ENCODE data around the gene LRRC61.
"Not testable (repeated sequence)": the region's sequence is repeated elsewhere in the genome, so short reads cannot be mapped to it uniquely, and the experiment has no call there.

LRRC61 gene

DNA sequence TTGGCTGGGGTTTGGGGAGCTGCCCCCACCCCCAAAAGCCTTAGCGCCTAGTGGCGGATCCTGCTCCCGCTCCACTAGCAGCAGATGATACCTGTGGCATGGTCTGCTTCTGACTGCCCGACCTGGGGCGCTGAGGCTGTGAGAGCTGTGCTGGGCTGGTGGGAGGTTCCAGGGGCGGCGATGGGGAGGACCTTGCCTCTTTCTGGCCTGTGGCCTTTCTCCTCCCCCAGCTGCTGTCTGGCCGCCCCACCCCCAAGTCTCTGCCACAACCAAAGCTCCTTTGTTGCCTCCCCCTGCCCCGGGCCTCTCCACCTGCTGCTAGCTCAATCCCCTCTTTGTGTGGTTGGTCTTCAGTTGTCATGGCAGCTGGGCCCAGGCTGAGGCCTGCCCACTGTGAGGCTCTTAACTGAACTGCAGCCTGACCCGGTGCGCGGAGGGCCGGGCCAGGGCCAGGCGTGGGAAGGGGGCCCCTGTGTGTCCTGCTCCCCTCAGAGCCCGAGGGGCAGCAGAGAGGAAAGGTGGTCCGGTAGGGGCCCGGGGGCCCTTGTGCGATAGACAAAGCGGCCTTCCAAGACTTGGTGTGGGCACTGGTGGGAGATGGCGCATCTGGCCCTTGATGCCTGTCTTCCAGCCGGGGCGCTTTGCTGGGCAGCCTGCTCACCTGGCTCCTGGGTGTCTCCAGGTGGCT, 60.7 kb downstream of the LRRC61 start:
- DNase-seq (ENCODE audit: low read depth): no peak

DNA sequence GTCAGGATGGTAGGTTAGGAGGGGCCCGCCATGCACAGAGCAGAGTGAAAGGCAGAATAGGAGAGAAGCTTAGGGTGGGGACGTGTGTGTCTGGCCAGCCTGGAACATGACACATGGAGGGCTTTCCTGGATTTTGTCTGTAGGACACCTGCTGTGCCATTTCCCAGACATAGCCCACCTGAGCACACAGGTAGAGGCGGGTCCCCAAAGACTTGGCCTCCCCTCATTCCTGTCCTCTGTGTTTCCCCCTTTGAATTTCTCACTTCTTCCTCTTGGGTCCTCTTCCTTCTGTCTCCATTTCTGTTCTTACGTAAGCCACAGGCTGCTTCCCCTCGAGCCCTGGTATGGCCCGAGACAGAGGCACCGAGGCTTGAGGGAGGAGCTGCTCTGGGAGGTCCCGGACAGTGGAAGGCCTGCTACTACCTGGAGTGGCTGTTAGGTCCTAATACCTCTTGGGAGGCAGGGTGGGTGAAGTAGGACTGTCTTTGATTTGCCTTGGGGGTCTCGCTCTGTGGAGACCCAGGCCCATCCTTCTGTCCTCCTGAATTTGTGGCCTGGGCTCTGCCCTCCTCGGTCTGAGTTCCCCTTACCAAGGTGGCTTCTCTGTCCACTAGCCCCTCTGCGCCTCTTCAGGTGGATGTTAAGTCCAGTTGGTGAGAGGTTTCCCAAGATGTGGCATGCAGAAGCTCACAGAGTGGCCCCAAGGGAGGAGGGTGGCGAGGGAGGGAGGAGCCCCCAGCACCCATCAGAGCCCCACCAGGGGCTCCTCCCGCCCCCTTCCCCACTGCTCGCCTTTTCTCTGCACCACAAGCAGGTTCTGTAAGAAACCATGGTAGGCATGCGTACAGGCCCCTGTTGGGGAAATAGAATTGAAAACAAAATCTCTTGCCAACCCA, 61.5 kb downstream of the LRRC61 start:
- no peak for DNase-seq (ENCODE audit: low read depth)

DNA sequence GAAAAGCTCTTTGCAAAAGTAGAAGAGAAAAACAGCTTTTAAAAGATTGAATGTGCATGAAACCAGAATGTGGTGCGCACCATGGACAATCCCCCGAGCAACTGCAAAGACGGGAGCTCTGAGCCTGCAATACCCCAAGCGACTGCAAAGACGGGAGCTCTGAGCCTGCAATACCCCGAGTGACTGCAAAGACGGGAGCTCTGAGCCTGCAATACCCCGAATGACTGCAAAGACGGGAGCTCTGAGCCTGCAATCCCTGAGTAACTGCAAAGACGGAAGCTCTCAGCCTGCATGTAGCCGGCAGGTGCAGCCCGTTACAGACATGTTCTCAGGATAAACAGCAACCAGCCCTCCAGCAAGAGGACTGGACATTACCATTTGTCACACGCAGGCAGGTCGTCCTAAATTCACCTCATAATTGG, 62.2 kb downstream of the LRRC61 start:
- DNase-seq (ENCODE audit: low read depth): no peak

DNA sequence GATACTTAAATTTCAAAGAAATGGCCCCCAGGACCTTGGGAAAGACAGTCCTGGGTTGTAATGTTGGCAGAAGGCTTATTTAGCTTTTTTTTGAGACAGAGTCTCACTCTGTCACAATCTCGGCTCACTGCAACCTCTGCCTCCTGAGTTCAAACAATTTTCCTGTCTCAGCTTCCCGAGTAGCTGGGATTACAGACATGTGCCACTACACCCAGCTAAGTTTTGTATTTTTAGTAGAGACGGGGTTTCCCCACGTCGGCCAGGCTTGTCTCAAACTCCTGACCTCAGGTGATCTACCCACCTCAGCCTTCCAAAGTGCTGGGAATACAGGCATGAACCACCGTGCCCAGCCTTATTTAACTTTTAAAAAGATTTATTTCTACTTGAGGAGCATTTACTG, 62.7 kb downstream of the LRRC61 start:
- not testable (repeated sequence) for DNase-seq (ENCODE audit: low read depth)
